NB4 (cell line): ENCODE measurements around the gene NCBP2.

Source experiments
- CTCF ChIP-seq: IDR thresholded peaks from one replicate; pipeline ENCODE4 v1.5.1; 2012; ENCODE audit warnings: low read depth, low read length
- MYC ChIP-seq: IDR thresholded peaks from 2 replicates; pipeline ENCODE4 v1.6.1; 2011; ENCODE audit warnings: low read depth, low read length
- POLR2A ChIP-seq: IDR thresholded peaks from 2 replicates; pipeline ENCODE4 v1.6.1; 2011; ENCODE audit warnings: mild to moderate bottlenecking; ENCODE audit not compliant: insufficient read length; ENCODE audit errors: extremely low read depth

- no peak for TF ChIP-seq CTCF
- no peak for TF ChIP-seq POLR2A
- no peak for TF ChIP-seq MYC
These were observed 46.1 kb upstream of the NCBP2 start for GRCh38 chr3:196988241-196989029.
